Heart left ventricle (tissue), 13 donors: ENCODE results near the gene SNX9.

ENCODE experiments used
- POLR2A ChIP-seq, 2 donors: fragments of 450-650 bp; IDR thresholded peaks; one replicate each; pipeline ENCODE4 v1.6.1; 2017; ENCODE audit warnings: antibody characterized with exemption in 2 of 2, mild to moderate bottlenecking in 2 of 2, moderate library complexity in 2 of 2
- TF ChIP-seq, protein P1 (sequence below), 12 donors: fragments of 200-600 bp; sonication (generic) in 4 of 12; IDR thresholded peaks; one replicate each; pipeline versions ENCODE4 v1.5.0 to v1.8.0; 2018 to 2022; ENCODE audit warnings: antibody characterized with exemption in 12 of 12, mild to moderate bottlenecking in 5 of 12
- donor health status: ischemic (EF 13 %, LVEDD 7.1; RV severe dilation, severe dysfunction).
- donor health status: DM: no; HTN: yes; CAD: no.
- donor health status: DM: no; HTN: no; CAD: no.
- donor health status: ischemic (EF 25% LVEDD 6.9; RV normal size, moderate dysfunction).
- donor health status: ischemic (EF 25% LVEDD 5.7; RV mildly dilated, moderate dysfunction).
- donor health status: ischemic (EF 35%, LVEDD 5.7; RV mildly dilated, moderate dysfunction).
- donor health status: nonischemic (EF 11% LVEDD 7.7; RV severe dilation, severe dysfunction).
- donor health status: DM: yes; HTN: yes; CAD: no.
- donor health status: PGD.
- donor health status: ischemic (EF 29% LVEDD 5.4; RV normal size, mild dysfunction).
- donor health status: nonischemic (EF 23%, LVEDD 6.1; RV moderate dilation, normal function).

DNA sequence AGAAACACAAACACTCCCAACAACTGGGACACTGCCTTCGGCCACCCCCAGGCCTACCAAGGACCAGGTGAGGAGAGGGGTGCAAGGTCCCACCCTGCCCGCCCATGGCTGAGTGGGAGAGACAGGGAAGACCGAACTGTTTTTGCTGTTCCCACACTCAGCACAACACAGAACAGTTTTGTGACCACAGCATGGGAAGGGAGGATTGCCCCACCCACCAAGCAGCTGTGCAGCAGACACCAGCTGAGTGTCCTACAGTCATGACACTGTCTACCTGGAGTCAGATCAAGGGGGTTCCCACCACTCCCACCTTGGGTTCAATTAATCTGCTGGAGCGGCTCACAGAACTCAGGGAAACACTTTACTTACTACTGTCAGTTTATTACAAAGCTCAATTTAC, 73.9 kb downstream of the SNX9 start:
- TF ChIP-seq, protein P1, sequence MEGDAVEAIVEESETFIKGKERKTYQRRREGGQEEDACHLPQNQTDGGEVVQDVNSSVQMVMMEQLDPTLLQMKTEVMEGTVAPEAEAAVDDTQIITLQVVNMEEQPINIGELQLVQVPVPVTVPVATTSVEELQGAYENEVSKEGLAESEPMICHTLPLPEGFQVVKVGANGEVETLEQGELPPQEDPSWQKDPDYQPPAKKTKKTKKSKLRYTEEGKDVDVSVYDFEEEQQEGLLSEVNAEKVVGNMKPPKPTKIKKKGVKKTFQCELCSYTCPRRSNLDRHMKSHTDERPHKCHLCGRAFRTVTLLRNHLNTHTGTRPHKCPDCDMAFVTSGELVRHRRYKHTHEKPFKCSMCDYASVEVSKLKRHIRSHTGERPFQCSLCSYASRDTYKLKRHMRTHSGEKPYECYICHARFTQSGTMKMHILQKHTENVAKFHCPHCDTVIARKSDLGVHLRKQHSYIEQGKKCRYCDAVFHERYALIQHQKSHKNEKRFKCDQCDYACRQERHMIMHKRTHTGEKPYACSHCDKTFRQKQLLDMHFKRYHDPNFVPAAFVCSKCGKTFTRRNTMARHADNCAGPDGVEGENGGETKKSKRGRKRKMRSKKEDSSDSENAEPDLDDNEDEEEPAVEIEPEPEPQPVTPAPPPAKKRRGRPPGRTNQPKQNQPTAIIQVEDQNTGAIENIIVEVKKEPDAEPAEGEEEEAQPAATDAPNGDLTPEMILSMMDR (IDR thresholded peaks at IDR 0.05): no peak
- TF ChIP-seq POLR2A (IDR thresholded peaks at IDR 0.05): no peak
